KMS-11 (cell line): ENCODE data around the gene CFAP46.
"Not testable (repeated sequence)": the region's sequence is repeated elsewhere in the genome, so short reads cannot be mapped to it uniquely, and the experiment has no call there.

ENCODE experiments used
- H2AFZ ChIP-seq: fragments of 200-600 bp; sonication (generic); 2 replicates; pipeline ENCODE4 v1.6.1; 2016; ENCODE audit warnings: antibody characterized with exemption, mixed run types, low read depth
- H3K27ac ChIP-seq: fragments of 200-600 bp; sonication (generic); 2 replicates; pipeline ENCODE4 v1.6.1; 2016; ENCODE audit warnings: mild to moderate bottlenecking, mixed run types
- H3K27me3 ChIP-seq: fragments of 200-600 bp; sonication (generic); 2 replicates; pipeline ENCODE4 v1.6.1; 2017; ENCODE audit warnings: mild to moderate bottlenecking, low read depth, mixed run types, moderate library complexity; ENCODE audit not compliant: insufficient read depth
- H3K36me3 ChIP-seq: fragments of 200-600 bp; sonication (generic); 2 replicates; pipeline ENCODE4 v1.6.1; 2017; ENCODE audit warnings: mild to moderate bottlenecking, mixed run types; ENCODE audit not compliant: insufficient read depth
- H3K4me1 ChIP-seq: fragments of 200-600 bp; sonication (generic); 2 replicates; pipeline ENCODE4 v1.6.1; 2016; ENCODE audit warnings: mild to moderate bottlenecking, low read depth, mixed run types; ENCODE audit not compliant: poor library complexity, severe bottlenecking
- H3K4me2 ChIP-seq: fragments of 200-600 bp; sonication (generic); 2 replicates; pipeline ENCODE4 v1.7.0; 2016; ENCODE audit warnings: mild to moderate bottlenecking, mixed run types
- H3K4me3 ChIP-seq: fragments of 200-600 bp; sonication (generic); IDR thresholded peaks from 2 replicates; pipeline ENCODE4 v1.6.1; 2017; ENCODE audit warnings: low read depth, low read length, mixed read lengths; ENCODE audit not compliant: insufficient read depth
- H3K79me2 ChIP-seq: fragments of 200-600 bp; sonication (generic); 2 replicates; pipeline ENCODE4 v1.6.1; 2016; ENCODE audit warnings: low read depth, mixed run types; ENCODE audit not compliant: insufficient read depth
- H3K9ac ChIP-seq: fragments of 200-600 bp; sonication (generic); 2 replicates; pipeline ENCODE4 v1.6.1; 2016; ENCODE audit warnings: mild to moderate bottlenecking, mixed run types
- H4K20me1 ChIP-seq: fragments of 200-600 bp; sonication (generic); 2 replicates; pipeline ENCODE4 v1.6.1; 2016; ENCODE audit warnings: mild to moderate bottlenecking, mixed run types; ENCODE audit not compliant: insufficient read depth
- CTCF ChIP-seq: fragments of 200-600 bp; sonication (generic); conservative IDR thresholded peaks from 2 replicates; pipeline ENCODE4 v1.6.1; 2017; ENCODE audit warnings: low read depth, mild to moderate bottlenecking, antibody characterized with exemption, low read length, moderate library complexity, mixed read lengths

Gene CFAP46

GRCh38 chr10:132906106-132906505 lies 36.3 kb downstream of the CFAP46 start:
- Histone ChIP-seq H3K79me2 (no peaks in the 10 kb centered on the region), H3K36me3 (no peaks in the 10 kb centered on the region), H3K27me3 (peaks cover 20% of the 10 kb centered on the region; the same call in 1 of the 2 replicates), H3K27ac (no peak overlapping the region), H3K4me2 (no peak overlapping the region), H2AFZ (no peak overlapping the region), H3K9ac (no peak overlapping the region), H3K4me1 (no peaks in the 10 kb centered on the region), H4K20me1 (no peaks in the 10 kb centered on the region), H3K4me3 (no peak overlapping the region)
- TF ChIP-seq CTCF: no peak

GRCh38 chr10:132905661-132906060 lies 36.7 kb downstream of the CFAP46 start:
- no peak overlapping the region for H3K9ac ChIP-seq
- no peak overlapping the region for H3K4me3 ChIP-seq
- no peak overlapping the region for H2AFZ ChIP-seq
- H3K27me3 ChIP-seq: peaks cover 24% of the 10 kb centered on the region; the same call in 1 of the 2 replicates
- H4K20me1 ChIP-seq: no peaks in the 10 kb centered on the region
- no peaks in the 10 kb centered on the region for H3K36me3 ChIP-seq
- H3K79me2 ChIP-seq: no peaks in the 10 kb centered on the region
- H3K4me1 ChIP-seq: no peaks in the 10 kb centered on the region
- H3K27ac ChIP-seq: no peak overlapping the region
- H3K4me2 ChIP-seq: no peak overlapping the region
- TF ChIP-seq CTCF: no peak

- H3K4me2 ChIP-seq: no peak overlapping the region
- peaks cover 22% of the 10 kb centered on the region; the same call in 1 of the 2 replicates for H3K27me3 ChIP-seq
- no peak overlapping the region for H3K9ac ChIP-seq
- no peaks in the 10 kb centered on the region for H3K4me1 ChIP-seq
- no peak for TF ChIP-seq CTCF
- H4K20me1 ChIP-seq: no peaks in the 10 kb centered on the region
- H2AFZ ChIP-seq: no peak overlapping the region
- no peak overlapping the region for H3K4me3 ChIP-seq
- no peaks in the 10 kb centered on the region for H3K36me3 ChIP-seq
- H3K27ac ChIP-seq: no peak overlapping the region
- H3K79me2 ChIP-seq: no peaks in the 10 kb centered on the region
Observed at GRCh38 chr10:132904814-132905649, 37.3 kb downstream of the CFAP46 start.

- no peak overlapping the region for H3K4me2 ChIP-seq
Observed at GRCh38 chr10:132904181-132904813, 38.1 kb downstream of the CFAP46 start.

GRCh38 chr10:132902656-132903575 lies 39.5 kb downstream of the CFAP46 start:
- H3K27ac ChIP-seq, H3K9ac ChIP-seq, H2AFZ ChIP-seq, H3K4me2 ChIP-seq, H3K4me1 ChIP-seq, H3K79me2 ChIP-seq, H4K20me1 ChIP-seq, H3K36me3 ChIP-seq, H3K4me3 ChIP-seq: not testable (repeated sequence)
- H3K27me3 ChIP-seq: peaks cover 22% of the 10 kb centered on the region; the same call in 1 of the 2 replicates

More at GRCh38 chr10:132904181-132904813, 38.1 kb downstream of the CFAP46 start:
- H3K27me3 ChIP-seq: peaks cover 22% of the 10 kb centered on the region; the same call in 1 of the 2 replicates
- H3K36me3 ChIP-seq: no peaks in the 10 kb centered on the region
- no peaks in the 10 kb centered on the region for H3K79me2 ChIP-seq
- no peak overlapping the region for H3K27ac ChIP-seq
- H4K20me1 ChIP-seq: no peaks in the 10 kb centered on the region
- TF ChIP-seq CTCF: peak; percentile 56
- H3K4me3 ChIP-seq: no peak overlapping the region
- H2AFZ ChIP-seq: no peak overlapping the region
- no peaks in the 10 kb centered on the region for H3K4me1 ChIP-seq
- H3K9ac ChIP-seq: no peak overlapping the region
